Uterus (tissue), 2 donors: Measurements from ENCODE around the gene SYNE1.

Source experiments
- CTCF ChIP-seq, 4 experiments: fragments of 200-600 bp in 2 of 4; fragments of 450-650 bp in 2 of 4; sonication (generic) in 2 of 4; IDR thresholded peaks; one replicate each; pipeline ENCODE4 v1.5.1; 2016 to 2019; ENCODE audit warnings: antibody characterized with exemption in 4 of 4, mild to moderate bottlenecking in 2 of 4, moderate library complexity in 1 of 4
- POLR2A ChIP-seq, 2 donors: fragments of 450-650 bp; IDR thresholded peaks; one replicate each; pipeline ENCODE4 v1.6.1; 2016; ENCODE audit warnings: antibody characterized with exemption in 2 of 2, mild to moderate bottlenecking in 1 of 2, moderate library complexity in 1 of 2

GRCh38 chr6:152220786-152221185 lies 416.4 kb downstream of the SYNE1 start:
- TF ChIP-seq CTCF (IDR thresholded peaks at IDR 0.05) (no peak), POLR2A (IDR thresholded peaks at IDR 0.05) (no peak)
